H9 (cell line): Measurements from ENCODE around the gene ZFY. TPM values are rescaled to one million over a fixed set of nuclear protein-coding genes. Genes with fewer than 3 reads are reported as not detected.

ENCODE experiments used
- DNase-seq: peaks from one replicate; pipeline ENCODE4 v3.0.0-alpha.2; 2017
- H2AFZ ChIP-seq: one replicate; pipeline ENCODE4 v1.6.1; 2013; ENCODE audit warnings: mild to moderate bottlenecking, low read length, control low read depth, moderate library complexity
- H2AK5ac ChIP-seq: 2 replicates; pipeline ENCODE4 v1.6.1; 2013; ENCODE audit warnings: low read length, control low read depth, mixed read lengths; ENCODE audit not compliant: insufficient read length
- H2BK120ac ChIP-seq: one replicate; pipeline ENCODE4 v1.6.1; 2013; ENCODE audit warnings: low read depth, mild to moderate bottlenecking, low read length, control low read depth, inconsistent platforms; ENCODE audit not compliant: poor library complexity, severe bottlenecking
- H2BK12ac ChIP-seq: 2 replicates; pipeline ENCODE4 v1.6.1; 2013; ENCODE audit warnings: low read length, control low read depth, mixed read lengths, low read depth; ENCODE audit not compliant: insufficient read length
- H2BK15ac ChIP-seq: 2 replicates; pipeline ENCODE4 v1.6.1; 2013; ENCODE audit warnings: low read depth, low read length, control low read depth
- H2BK20ac ChIP-seq: one replicate; pipeline ENCODE4 v1.6.1; 2013; ENCODE audit warnings: low read depth, mild to moderate bottlenecking, low read length, control low read depth, inconsistent platforms; ENCODE audit not compliant: poor library complexity, severe bottlenecking
- H2BK5ac ChIP-seq: 2 replicates; pipeline ENCODE4 v1.6.1; 2013; ENCODE audit warnings: low read length, control low read depth, mixed read lengths; ENCODE audit not compliant: insufficient read length
- H3K14ac ChIP-seq: 2 replicates; pipeline ENCODE4 v1.6.1; 2013; ENCODE audit warnings: low read length, control low read depth; ENCODE audit not compliant: insufficient read depth
- H3K18ac ChIP-seq: 2 replicates; pipeline ENCODE4 v1.6.1; 2013; ENCODE audit warnings: low read depth, mild to moderate bottlenecking, mixed read lengths, low read length, control low read depth; ENCODE audit not compliant: insufficient read length
- H3K23ac ChIP-seq: 2 replicates; pipeline ENCODE4 v1.6.1; 2013; ENCODE audit warnings: low read length, control low read depth, mixed read lengths, low read depth; ENCODE audit not compliant: insufficient read length
- H3K23me2 ChIP-seq: 2 replicates; pipeline ENCODE4 v1.6.1; 2013; ENCODE audit warnings: low read depth, mild to moderate bottlenecking, mixed read lengths, low read length, control low read depth; ENCODE audit not compliant: insufficient read length, poor library complexity, severe bottlenecking
- H3K27ac ChIP-seq: 2 replicates; pipeline ENCODE4 v1.5.1; 2013; ENCODE audit warnings: low read length, control low read depth, mixed read lengths, low read depth; ENCODE audit not compliant: insufficient read length
- H3K27me3 ChIP-seq: 2 replicates; pipeline ENCODE4 v1.6.1; 2013; ENCODE audit warnings: low read length, control low read depth, inconsistent platforms; ENCODE audit not compliant: insufficient read depth
- H3K4ac ChIP-seq: 2 replicates; pipeline ENCODE4 v1.6.1; 2013; ENCODE audit warnings: low read depth, mild to moderate bottlenecking, control low read depth, inconsistent platforms, low read length, moderate library complexity
- H3K4me1 ChIP-seq: 2 replicates; pipeline ENCODE4 v1.6.1; 2013; ENCODE audit warnings: low read length, control low read depth, inconsistent platforms; ENCODE audit not compliant: insufficient read depth
- H3K4me2 ChIP-seq: 2 replicates; pipeline ENCODE4 v1.6.1; 2013; ENCODE audit warnings: low read length, control low read depth, mixed read lengths; ENCODE audit not compliant: insufficient read length, insufficient read depth
- H3K56ac ChIP-seq: 2 replicates; pipeline ENCODE4 v1.6.1; 2013; ENCODE audit warnings: low read depth, mild to moderate bottlenecking, mixed read lengths, low read length, control low read depth; ENCODE audit not compliant: insufficient read length
- H3K79me1 ChIP-seq: 2 replicates; pipeline ENCODE4 v1.6.1; 2013; ENCODE audit warnings: low read depth, mild to moderate bottlenecking, moderate library complexity, low read length, control low read depth, inconsistent platforms; ENCODE audit not compliant: insufficient read depth, poor library complexity, severe bottlenecking
- H3K79me2 ChIP-seq: 2 replicates; pipeline ENCODE4 v1.6.1; 2013; ENCODE audit warnings: low read length, control low read depth, inconsistent platforms; ENCODE audit not compliant: insufficient read depth
- H3K9ac ChIP-seq: 2 replicates; pipeline ENCODE4 v1.6.1; 2013; ENCODE audit warnings: low read length, control low read depth, mixed read lengths; ENCODE audit not compliant: insufficient read length; ENCODE audit errors: extremely low read depth
- H3K9me3 ChIP-seq: one replicate; pipeline ENCODE4 v1.6.1; 2013; ENCODE audit warnings: low read depth, low read length, inconsistent platforms; ENCODE audit not compliant: control insufficient read depth
- H3T11ph ChIP-seq: one replicate; pipeline ENCODE4 v1.6.1; 2013; ENCODE audit warnings: mild to moderate bottlenecking, low read length, control low read depth, inconsistent platforms
- H4K20me1 ChIP-seq: one replicate; pipeline ENCODE4 v1.6.1; 2013; ENCODE audit not compliant: control insufficient read depth, insufficient read length, insufficient read depth
- H4K5ac ChIP-seq: 2 replicates; pipeline ENCODE4 v1.6.1; 2013; ENCODE audit warnings: low read depth, mild to moderate bottlenecking, mixed read lengths, low read length, control low read depth; ENCODE audit not compliant: insufficient read length
- H4K8ac ChIP-seq: replicated peaks from 2 replicates; pipeline ENCODE4 v1.6.1; 2013; ENCODE audit warnings: low read length, control low read depth, mixed read lengths, low read depth; ENCODE audit not compliant: insufficient read length
- H4K91ac ChIP-seq: 2 replicates; pipeline ENCODE4 v1.6.1; 2013; ENCODE audit warnings: low read depth, mild to moderate bottlenecking, moderate library complexity, mixed read lengths, low read length, control low read depth; ENCODE audit not compliant: insufficient read length
- H3K27ac Mint-ChIP-seq, 3 experiments: 2 replicates in 2 of 3; 3 replicates in 1 of 3; pipeline ENCODE4 v1.8.0; 2020 to 2021; ENCODE audit warnings: mixed read lengths in 3 of 3, mild to moderate bottlenecking in 1 of 3, moderate library complexity in 1 of 3
- H3K27me3 Mint-ChIP-seq: 2 replicates; pipeline ENCODE4 v1.8.0; 2021; ENCODE audit warnings: low read depth, mild to moderate bottlenecking, moderate library complexity, mixed read lengths
- H3K36me3 Mint-ChIP-seq, 3 experiments: 2 replicates in 2 of 3; 3 replicates in 1 of 3; pipeline ENCODE4 v1.8.0; 2020 to 2021; ENCODE audit warnings: low read depth in 3 of 3, mixed read lengths in 3 of 3; ENCODE audit not compliant: insufficient read depth in 1 of 3
- H3K4me1 Mint-ChIP-seq, 2 experiments: 2 replicates each; pipeline ENCODE4 v1.8.0; 2020; ENCODE audit warnings: mixed read lengths in 2 of 2
- H3K4me3 Mint-ChIP-seq, 2 experiments: 2 replicates in 1 of 2; 3 replicates in 1 of 2; pipeline ENCODE4 v1.8.0; 2020 to 2021; ENCODE audit warnings: mild to moderate bottlenecking in 2 of 2, mixed read lengths in 2 of 2, moderate library complexity in 1 of 2
- H3K9me3 Mint-ChIP-seq, 2 experiments: 2 replicates in 1 of 2; 3 replicates in 1 of 2; pipeline ENCODE4 v1.8.0; 2020; ENCODE audit warnings: mild to moderate bottlenecking in 2 of 2, mixed read lengths in 2 of 2, moderate library complexity in 1 of 2
- total RNA-seq: library from RNA; stranded (reverse); gene quantifications from 2 replicates; pipeline ENCODE4 v1.2.1, GENCODE V29; 2021
- TF ChIP-seq, protein P1 (sequence below): fragments of 200-600 bp; sonication (generic); conservative IDR thresholded peaks from 3 replicates; pipeline ENCODE4 v1.8.0; 2021; ENCODE audit warnings: antibody characterized with exemption, mild to moderate bottlenecking

ZFY gene
- total RNA-seq, 1 experiment from 2014 or later: not detected

DNA sequence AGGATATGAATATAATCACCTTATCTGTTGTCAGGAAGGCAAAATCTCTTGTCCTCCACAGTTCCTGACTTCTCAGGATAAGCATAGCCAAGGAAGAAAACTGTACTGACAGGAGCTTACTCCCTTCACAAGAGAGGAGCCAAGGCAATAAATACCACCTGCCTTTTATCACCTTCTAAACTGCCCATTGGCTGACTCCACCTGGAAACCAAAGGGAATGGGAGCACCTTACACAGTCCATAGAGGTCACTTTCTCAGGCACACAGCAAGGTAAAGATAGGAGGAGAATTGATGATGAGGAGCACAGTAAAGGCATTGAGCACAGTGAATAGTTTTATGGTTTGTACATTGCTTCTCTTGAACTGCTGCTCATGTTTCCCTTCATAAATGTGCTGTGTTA is 72.8 kb downstream of the ZFY start:
- Histone ChIP-seq H4K91ac (no peak overlapping the region), H3K9me3 (no peaks in the 10 kb centered on the region), H3K27me3 (no peaks in the 10 kb centered on the region), H3K56ac (no peak overlapping the region), H3K18ac (no peak overlapping the region), H3K27ac (no peak overlapping the region), H3K79me1 (no peaks in the 10 kb centered on the region), H2BK12ac (no peak overlapping the region), H3K79me2 (no peaks in the 10 kb centered on the region), H2BK5ac (no peak overlapping the region), H3K23me2 (no peaks in the 10 kb centered on the region), H3T11ph (no peak overlapping the region), H2AFZ (no peak overlapping the region), H2AK5ac (no peak overlapping the region), H4K20me1 (no peaks in the 10 kb centered on the region), H2BK15ac (no peak overlapping the region), H3K4me1 (no peaks in the 10 kb centered on the region), H4K8ac (no peak overlapping the region), H3K14ac (no peak overlapping the region), H3K9ac (no peak overlapping the region), H3K4ac (no peak overlapping the region), H2BK120ac (no peak overlapping the region), H3K4me2 (no peak overlapping the region), H3K23ac (no peak overlapping the region), H4K5ac (no peak overlapping the region), H2BK20ac (no peak overlapping the region)
- no peak for DNase-seq
- TF ChIP-seq, protein P1, sequence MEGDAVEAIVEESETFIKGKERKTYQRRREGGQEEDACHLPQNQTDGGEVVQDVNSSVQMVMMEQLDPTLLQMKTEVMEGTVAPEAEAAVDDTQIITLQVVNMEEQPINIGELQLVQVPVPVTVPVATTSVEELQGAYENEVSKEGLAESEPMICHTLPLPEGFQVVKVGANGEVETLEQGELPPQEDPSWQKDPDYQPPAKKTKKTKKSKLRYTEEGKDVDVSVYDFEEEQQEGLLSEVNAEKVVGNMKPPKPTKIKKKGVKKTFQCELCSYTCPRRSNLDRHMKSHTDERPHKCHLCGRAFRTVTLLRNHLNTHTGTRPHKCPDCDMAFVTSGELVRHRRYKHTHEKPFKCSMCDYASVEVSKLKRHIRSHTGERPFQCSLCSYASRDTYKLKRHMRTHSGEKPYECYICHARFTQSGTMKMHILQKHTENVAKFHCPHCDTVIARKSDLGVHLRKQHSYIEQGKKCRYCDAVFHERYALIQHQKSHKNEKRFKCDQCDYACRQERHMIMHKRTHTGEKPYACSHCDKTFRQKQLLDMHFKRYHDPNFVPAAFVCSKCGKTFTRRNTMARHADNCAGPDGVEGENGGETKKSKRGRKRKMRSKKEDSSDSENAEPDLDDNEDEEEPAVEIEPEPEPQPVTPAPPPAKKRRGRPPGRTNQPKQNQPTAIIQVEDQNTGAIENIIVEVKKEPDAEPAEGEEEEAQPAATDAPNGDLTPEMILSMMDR: no peak
- Mint-ChIP-seq H3K9me3 (no peaks in the 10 kb centered on the region), H3K27ac (no peak overlapping the region), H3K4me1 (no peaks in the 10 kb centered on the region), H3K4me3 (no peak overlapping the region), H3K36me3 (no peaks in the 10 kb centered on the region), H3K27me3 (no peaks in the 10 kb centered on the region)
